ENCODE measurements around the gene QSOX2.

Gene QSOX2

DNA sequence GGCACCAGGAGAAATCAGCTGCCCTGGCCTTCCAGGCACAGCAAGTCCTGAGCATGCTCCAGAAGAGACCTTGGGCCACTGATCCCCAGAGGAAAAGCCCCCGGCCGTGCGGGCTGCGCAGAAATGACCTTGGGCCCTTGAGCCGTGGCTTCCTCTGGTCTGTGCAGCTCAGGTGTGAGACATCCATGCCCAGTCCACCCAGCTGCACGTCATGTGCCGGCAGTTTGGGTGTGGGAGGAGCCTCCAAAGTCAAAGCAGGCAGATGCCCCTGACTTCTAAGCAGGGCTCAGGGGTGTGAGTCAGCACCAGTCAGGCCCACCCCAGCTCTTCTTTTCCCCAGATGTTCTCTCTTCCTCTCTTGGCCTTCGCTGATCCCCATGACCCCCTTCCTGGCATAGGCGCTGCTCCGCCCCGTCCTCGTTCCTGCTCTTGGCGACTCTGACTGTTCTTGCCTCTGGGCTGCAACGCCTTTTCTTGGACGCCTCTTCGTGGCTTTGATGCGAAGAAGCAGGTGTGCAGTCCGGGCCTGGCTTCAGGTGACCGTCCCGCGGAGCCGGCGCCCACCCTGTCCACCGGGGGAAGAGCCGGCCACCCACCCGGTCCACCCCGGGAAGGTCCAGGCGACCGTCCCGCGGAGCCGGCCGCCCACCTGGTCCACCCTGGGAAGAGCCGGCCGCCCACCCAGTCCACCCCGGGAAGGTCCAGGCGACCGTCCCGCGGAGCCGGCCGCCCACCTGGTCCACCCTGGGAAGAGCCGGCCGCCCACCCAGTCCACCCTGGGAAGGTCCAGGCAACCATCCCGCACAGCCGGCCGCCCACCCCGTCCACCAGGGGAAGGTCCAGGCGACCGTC, 5.9 kb upstream of the QSOX2 start:
- no peak for DNase-seq (ENCODE audit: low spot score)

DNA sequence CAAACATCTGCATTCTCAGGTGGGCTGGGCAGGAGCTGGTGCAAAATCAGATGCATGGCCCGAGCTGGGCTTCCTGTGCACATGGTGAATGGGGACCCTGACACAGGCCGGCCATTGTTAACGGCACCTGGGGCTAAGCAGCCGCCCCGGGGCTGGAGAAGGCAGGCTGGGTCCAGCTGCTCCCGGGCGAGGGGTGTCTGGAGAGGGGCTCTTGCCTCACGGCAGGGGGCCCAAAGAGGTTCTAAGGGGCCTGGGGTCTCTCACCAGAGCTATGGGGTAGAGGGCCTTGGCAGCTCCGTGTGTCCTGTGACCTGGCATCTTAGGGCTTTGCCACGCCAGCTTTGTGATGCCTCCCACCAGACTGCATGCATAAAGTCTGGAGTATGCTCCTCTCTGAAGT, 5.1 kb upstream of the QSOX2 start:
- no peak for DNase-seq (ENCODE audit: low spot score)

DNA sequence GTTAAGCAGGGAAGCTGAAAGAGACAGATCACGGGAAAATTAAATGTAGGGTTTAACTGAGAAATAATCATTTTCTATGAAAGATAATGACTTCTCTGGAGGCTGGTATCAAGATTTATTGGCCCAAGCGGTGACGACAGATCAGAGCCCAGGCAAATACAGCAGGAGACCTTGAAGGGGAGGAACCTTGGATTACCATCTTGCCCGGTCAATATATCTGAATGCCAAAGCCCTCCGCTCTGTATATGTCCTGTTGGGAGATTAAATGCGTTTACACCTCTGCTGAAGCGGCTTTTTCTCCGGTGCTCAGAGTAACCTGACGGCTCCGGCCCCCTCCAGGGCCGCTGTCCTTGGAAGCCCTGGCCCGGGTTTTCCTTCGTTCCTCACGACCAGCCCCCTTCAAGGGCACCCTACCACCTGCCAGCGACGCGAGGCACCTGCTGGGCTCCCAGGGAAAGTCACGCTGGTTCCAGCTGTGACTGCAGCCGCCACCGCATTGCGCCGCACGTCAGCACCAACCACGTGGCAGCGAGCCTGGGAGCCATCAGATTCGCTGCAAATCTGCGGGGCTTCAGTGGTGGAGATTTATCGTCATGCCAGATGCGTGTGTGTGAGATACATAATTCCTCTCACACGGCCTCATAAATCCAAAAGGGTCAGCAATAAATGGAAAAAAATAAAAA, 4.4 kb upstream of the QSOX2 start:
- DNase-seq (ENCODE audit: low spot score), result no peak

DNA sequence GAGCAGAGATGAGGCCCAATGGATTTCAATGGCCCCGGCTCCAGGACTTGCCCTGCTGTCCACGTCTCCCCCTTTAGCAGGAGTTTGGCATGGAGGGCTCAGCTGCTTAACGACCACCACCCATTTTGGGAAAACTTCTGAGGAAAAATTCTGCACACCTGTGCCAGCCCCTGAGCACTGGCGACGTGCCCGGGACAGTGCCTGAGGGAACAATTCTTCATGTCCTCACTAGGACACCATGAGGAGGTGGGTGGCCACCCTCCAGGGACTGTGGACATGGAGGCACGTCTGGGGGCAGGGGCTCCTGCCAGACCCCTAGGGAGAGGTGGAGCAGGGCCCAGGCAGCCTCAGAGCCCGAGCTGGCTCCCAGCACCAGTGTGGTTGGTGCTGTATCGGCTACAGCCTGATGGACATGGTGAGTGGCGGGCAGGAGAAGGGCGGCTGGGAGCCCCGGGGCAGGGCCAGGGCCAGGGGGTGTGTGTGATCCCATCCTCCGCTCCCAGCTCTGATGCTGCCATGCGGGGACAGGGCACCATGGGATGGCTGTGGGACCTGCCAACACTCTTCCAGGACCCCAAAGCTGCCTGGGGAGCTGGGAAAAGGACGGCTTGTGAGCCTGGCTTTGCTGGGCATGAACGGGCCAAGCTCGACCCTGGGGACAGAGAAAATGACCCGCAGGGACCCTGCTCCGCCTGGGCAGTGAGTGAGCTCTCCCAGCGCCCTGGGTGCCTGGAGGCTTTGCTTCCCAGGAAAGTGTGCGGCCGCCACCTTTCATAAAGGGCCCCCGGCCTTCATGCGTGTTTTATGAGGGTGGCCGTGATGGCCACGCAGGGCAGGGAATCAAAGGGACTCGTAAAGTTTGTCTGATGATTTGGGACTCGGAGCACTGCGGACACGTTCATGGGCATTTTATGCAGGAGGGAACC, 3.6 kb upstream of the QSOX2 start:
- no peak for DNase-seq (ENCODE audit: low spot score)

DNA sequence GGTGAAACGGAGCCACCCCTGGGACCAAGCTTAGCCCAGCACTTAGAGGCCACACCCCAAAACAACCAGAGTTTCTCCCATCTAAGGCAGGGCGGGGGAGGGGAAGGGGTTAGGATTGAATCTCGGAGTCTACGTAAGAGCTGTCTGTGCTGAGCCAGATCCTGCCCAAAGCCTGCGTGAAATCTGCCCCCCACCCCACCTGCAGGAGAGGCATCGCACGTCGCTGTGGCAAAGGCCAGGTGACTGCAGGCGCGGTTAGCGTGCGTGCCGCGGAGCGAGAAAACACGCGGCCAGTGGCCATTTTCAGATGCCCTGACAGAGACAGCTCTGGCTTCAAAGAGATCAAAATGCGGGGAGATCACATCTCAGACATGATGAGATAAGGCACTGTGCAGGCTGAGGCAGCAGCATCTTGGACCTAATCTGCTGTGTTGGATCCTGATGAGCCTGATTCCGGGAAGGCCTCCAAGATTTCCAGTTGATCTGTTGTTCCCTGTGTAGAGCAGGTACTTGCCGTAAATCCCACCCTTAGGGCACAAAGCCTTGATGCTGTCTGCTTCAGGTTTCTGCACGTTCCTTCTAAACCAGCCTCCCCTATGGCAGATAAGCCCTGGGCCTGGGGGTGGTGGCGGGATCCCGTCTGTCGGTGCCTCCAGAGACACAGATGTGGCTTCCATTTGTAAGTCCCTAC, 2.5 kb upstream of the QSOX2 start:
- DNase-seq (ENCODE audit: low spot score), result no peak

DNA sequence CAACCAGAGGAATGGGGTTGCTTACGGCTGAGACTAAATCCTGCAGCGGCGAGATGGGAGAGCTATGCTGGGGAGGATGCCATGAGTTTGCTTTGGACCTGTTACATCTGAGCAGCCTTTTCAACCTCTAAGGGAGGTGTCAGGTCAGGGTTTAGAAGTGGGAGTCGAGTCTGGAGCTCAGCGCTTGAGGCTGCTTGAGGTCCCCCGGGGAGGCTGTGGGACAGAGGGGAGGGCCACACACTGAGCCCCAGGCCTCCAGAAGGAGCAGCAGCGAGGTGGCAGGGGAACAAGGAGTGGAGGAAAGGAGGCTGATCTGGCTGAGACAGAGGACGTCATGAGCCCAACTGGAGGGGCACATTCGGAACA, 1.9 kb upstream of the QSOX2 start:
- no peak for DNase-seq (ENCODE audit: low spot score)

DNA sequence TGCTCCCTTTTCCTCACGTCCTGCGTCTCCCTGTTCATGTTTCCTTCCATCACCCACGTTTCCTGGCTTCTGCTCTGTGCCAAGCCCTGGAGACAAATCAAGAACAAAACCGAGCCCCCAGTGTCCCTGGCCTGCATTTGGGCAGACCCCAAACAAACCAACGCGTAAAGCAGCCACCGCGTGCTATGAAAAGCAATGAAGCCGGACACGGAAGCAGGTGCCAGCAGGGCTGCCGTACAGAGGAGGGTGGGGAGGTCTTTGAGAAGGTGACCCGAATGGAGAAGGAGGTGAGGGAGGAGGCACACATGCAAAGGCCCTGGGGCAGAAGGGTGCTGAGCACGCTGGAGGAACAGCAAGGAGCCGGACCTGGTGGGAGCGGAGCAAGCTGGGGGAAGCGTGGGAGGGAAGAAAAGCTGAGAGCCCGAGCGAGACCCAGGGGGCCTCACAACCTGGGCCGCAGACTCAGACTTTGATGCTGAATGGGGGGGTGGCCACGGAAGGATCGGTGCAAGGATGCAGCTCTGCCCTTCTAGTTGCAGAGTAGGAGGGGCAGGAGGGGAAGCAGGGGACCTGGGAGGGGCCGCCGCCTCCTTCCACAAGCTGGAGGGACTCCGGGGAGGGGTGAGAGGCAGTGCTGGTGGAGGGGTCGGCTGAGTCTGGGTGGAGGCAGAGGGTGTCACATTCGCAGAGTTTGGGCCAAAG, 1.4 kb upstream of the QSOX2 start:
- DNase-seq (ENCODE audit: low spot score), result no peak

DNA sequence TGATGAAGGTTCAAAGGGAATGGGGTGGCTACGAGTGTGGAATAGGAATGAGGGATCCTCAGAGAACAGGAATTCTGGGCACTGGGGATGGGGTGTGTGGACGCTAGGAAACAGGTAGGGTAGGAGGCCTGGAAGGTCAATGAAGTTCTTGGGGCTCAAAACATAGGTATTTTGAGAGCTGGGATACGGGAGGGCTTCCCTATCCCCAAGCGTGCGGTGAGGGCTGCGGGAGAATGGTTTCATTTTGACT, 718 bp downstream of the QSOX2 start:
- DNase-seq (ENCODE audit: low spot score), result no peak

DNA sequence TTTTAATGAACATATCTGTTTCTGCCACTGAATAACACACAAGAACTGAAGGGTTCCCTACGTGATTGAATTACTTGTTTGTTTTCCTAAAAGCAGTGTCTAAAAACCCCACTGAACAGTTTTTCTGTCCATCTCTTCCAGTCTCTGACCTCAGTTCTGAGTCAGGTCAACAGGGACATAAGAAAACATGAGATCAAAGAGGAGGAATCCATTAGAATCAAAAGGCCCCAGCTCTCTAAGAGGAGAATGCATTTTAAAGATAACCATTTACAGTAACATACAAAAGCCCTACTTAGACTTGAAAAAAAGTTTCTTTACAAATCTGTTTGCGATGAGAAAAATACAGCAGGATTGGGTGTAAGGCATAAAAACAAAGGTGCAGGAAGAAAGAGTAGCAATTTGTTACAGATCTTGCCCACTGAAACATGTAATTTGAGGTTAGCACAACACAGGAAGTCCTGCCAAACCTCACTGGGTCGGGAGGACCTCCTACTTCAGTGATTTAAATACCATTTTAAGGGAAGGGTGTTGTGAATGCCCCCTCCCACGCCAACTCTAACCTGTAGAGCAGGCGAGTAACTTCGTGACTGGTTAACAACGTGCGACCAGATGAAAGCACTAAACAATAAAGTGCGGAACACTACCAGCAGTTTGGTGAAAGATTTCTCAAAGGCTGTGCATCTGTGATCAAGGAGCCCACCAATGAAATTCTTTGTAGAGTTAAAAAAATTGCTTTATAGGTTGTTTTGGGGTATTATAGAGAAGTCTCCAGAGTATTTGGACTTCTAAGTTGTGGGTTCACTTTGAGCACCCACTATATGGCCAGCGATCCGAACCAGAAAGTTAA, 1.3 kb downstream of the QSOX2 start:
- DNase-seq (ENCODE audit: low spot score), result no peak

DNA sequence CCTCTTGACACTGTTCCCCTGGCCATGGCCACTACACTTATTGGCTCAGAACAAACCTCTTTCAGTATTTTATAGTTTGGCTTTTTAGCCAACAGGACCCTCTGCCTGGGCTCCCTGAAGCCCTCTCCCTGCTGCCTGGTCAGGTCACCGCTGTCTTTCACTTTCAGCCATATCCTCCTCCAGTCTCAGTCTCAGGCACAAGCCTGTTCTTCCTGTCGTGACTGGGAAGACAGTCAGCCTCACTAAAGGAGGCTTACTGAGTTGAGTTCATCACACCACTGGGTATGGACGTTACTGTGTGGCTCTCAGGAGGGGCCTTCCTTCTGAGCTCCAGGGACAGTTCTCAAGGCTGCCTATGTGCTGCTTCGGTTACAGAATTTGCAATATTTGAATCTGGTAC, 2.0 kb downstream of the QSOX2 start:
- no peak for DNase-seq (ENCODE audit: low spot score)

DNA sequence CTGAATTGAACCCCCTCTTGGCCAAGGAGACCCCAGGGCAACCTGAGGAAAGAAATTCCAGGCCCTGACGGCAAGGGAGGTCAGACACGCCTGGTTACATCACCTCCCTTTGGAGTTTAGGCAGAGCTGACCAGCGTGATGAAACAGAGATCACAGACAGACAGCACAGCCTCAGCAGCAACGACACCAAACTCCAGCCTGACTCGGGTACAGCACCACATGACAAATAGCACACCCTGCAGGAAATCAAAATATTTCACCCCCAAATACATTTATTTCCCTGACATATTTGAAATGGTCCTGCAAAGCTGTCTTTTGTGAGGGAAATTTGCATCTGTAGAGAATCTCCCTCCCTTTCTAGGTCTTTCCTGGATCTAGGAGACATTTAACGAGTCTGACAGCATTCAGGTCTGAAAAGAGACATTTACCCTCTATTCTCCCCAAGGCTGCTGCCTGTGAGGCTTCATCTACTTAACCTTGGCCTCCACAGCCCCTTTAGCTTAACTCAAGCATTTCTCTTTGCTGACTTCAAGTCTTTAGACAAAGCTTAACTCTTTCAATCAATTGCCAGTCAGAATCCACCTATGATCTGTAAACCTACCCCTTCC, 2.6 kb downstream of the QSOX2 start:
- DNase-seq (ENCODE audit: low spot score), result no peak

DNA sequence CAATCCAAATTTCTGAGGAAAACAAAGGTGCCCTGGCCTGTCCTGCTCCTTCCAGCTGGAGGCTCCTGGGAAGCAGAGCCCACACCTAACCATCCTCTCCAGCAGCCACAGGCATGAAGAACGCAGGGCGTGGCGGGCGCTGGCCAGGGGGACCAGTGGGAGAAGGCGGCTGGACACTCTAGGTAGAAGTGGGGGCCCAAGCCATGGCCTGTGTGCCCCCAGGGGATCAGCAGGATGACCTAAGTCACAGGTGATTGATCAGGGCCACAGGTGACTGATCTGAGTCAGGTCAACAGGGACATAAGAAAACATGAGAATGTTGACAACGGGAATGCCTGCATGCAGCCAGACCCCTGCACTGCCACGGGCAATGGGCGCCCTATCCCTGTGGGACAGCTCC, 3.4 kb downstream of the QSOX2 start:
- no peak for DNase-seq (ENCODE audit: low spot score)

DNA sequence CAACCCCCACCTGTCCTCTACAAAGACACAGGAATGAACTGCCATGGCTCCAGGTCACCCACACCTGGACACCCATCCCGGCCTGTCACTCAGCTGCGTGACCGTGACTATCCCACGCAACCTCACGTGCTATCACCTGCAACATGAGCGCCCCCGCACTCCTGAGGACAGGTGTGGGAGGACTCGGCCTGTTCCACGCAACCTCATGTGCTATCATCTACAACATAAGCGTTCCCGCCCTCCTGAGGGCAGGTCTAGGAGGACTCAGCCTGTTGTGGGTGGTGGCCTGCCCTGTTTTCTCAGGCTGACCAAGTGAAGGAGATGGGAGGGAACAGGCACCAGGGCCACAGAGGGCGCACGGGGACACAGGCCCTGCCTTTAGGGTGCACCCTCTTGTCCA, 4.1 kb downstream of the QSOX2 start:
- no peak for DNase-seq (ENCODE audit: low spot score)

DNA sequence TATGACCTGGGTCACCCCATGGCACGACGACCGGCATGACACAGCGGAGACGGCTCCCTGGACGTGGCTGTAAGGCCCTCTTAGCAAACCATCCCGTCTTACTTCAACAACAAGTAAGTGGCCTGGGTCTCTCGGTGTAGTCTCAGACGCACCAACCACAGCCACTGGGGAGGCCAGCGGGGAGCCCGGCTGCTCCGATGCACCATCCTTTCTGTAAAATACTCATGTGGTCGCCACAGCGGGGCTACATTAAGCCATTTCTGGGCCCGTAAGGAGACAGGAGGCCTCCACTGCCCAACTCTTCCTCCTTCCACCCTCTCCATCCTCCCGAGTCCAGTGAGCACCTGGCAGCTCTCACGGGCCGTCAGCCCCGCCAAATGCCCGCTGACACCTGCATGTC, 4.7 kb downstream of the QSOX2 start:
- no peak for DNase-seq (ENCODE audit: low spot score)

DNA sequence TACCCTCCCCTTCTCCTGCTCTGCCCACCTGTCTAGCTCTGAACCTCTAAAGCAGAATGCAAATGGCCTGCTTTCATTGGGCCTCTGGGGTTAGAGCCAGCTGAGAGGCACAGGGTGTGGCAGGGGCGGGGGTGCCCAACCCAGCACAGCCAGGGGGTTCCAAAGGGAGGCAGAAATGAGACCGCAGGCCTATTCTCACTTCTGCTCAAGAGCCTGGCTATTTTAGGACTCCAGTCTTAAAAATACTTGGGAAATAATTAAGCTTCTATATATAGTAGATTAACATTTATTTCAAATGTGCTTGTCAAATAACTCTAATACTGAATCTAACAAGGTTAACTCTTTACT, 5.7 kb downstream of the QSOX2 start:
- DNase-seq (ENCODE audit: low spot score), result no peak

DNA sequence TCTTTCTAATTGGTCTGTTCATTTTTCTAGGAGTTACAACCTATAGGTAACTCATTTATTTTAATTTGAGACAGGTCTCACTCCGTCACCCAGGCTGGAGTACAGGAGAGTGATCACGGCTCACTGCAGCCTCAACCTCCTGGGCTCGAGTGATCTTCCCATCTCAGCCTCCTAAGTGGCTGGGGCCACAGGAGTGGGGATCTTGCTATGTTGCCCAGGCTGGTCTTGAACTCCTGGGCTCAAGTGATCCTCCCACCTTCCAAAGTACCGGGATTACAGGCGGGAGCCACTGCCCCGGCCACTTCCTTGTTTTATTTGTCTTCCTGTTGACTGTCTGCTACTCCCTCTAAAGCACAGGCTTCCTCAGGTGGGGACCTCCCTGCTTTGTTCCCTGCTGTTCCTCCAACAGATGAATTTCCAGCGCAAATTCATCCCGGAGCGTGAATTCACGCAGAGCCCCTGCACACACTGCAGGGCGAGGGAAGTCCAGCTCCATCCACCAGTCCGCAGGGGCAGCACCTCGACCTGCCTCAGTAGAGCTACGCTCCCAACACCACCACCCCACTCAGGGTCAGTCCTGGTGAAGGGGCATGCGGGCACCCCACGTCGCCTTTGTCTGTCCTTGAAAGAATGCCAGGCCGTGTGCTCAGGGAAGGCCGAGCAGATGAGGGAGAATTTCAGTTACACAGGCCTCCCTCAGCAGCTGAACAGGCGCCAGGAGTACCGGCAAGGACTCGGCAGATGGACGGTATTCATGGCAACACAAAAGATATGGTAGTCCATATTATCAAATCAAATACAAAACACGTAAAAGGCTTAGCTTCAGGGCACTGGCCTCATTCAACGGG, 6.3 kb downstream of the QSOX2 start:
- DNase-seq (ENCODE audit: low spot score), result no peak

DNA sequence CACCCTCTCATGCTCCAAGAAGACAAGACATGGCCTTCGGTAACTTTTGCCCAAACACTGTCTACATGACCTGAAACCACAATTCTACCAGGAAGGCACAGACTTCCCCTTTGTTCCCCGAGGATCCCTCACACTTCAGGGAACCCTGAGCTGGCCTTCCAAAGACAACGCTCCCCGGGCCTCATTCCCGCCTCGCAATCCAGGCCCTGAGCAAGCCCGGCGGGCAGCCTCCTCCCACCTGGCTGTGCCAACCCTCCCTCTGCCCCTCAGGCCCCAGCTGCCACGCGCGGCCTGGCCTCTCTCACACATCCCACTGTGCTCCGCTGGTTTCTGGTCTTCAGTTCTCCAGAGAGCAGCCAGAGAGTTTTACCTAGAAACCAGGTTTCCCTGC, 7.3 kb downstream of the QSOX2 start:
- no peak for DNase-seq (ENCODE audit: low spot score)

DNA sequence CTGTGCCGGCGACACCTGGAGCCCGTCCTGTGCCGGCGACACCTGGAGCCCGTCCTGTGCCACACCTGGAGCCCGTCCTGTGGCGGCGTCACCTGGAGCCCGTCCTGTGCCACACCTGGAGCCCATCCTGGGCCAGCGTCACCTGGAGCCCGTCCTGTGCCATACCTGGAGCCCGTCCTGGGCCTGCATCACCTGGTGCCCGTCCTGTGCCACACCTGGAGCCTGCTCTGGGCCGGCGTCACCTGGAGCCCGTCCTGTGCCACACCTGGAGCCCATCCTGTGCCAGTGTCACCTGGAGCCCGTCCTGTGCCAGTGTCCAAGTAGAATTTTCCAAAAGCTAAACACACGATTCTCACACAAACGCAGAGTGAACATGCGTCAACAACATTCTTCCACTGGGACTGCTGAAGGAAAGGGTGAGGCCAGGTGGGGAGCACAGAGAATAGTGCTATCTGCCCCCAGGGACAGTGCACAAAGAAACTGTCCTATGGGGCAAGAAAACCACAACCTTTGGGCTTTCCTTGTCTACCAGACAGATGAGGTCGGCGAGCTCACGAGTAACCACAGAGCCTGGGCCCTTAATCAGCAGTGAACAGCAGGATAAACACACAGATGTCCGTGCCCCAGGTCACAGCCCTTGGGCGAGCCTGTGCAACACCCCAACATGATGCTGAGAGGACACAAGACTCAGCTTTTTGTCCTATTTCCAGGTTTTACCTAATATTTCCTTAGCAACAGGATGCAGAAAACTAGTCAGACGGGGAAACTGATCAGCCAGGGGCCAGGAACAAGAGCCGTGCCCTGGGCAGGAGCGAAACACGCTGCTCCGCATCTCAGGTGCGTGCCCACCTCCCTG, 7.9 kb downstream of the QSOX2 start:
- no peak for DNase-seq (ENCODE audit: low spot score)

Data from kidney capillary endothelial cell (primary cell).